Measurements from ENCODE around the gene CFAP77.

CFAP77 gene

DNA sequence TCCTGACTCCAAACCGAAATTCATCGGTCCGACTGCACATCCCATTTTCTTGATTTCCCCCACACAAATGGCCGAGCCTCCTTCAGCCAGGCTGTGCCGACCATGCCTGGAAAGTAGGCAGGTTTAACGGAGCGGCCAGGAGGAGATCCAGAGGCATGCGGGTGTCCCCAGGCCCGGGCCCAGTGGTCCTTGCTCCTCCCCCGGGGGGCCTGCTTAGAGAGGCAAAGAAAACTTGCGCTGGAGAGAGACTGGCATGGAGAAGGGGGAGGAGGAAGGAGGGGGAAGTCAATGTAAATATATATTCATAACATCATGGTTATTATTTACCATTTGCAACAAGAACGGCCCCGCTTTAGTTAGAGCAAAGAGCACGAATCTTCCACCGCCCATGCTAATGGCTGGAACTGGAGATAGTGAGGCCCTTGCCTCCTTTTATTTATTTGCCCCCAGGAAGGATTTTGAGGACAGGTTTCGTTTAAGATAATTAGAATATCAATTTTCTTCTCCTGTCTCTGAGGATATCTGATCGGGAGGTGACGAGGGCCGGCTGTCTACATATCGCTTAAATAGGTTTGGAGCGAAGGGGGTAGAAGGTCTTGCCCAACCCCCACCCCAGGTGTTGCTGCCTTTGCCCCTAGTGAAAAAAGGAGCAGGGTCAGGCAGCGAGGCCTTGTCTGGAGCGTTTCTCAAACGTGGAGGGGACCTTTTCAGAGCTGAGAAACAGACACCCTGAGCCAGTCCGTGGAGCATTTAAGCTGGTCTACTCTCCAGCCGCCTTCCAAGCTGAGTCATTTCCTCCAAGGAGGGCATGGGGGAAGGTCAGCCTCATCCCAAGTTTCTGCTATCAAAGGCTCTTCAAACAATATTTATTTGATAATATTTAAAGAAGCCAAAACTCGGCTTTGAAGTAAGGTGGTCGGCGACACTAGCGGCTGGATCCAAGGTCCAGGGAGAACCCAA lies 174.9 kb downstream of the CFAP77 start:
- no peak for DNase-seq

GRCh38 chr9:132585954-132586829 lies 176.2 kb downstream of the CFAP77 start:
- DNase-seq, result no peak

- DNase-seq, result no peak
Measured at GRCh38 chr9:132586830-132587591, 177.0 kb downstream of the CFAP77 start.

DNA sequence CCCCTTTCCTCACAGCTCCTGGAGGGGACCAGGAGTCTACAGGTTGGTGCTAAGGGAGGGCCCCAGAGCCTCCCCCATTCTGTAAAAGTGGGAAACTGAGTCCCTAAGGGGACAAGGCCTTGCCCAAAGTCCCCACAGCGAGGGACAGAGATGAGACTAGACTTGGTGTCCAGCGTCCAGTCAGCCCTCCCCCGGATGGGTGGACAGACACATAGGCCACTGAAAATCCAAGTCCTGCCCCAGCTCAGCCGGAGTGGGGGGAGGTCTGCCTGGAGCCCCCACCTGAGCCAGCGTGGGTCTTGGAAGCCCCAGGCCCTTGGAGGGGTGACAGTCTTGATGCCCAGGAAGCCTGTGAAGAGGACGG lies 177.6 kb downstream of the CFAP77 start:
- DNase-seq, result no peak

DNA sequence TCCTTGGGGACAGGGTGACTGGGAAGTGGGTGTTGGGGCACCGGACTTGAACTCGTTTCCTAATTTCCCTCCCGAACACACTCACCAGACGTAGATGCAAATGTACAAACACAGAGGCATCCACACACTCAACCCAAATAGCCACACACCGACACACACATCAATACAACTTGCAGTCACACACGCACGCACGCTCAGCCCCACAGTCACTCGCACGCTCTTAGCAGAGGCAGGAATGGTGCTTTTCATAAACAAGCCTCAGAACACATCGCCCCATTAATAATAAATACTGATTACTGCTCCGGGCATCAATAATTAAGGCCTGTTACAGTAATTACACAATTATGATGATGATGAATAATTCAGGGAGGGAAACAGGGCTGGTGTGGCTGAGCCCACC lies 178.1 kb downstream of the CFAP77 start:
- no peak for DNase-seq

DNA sequence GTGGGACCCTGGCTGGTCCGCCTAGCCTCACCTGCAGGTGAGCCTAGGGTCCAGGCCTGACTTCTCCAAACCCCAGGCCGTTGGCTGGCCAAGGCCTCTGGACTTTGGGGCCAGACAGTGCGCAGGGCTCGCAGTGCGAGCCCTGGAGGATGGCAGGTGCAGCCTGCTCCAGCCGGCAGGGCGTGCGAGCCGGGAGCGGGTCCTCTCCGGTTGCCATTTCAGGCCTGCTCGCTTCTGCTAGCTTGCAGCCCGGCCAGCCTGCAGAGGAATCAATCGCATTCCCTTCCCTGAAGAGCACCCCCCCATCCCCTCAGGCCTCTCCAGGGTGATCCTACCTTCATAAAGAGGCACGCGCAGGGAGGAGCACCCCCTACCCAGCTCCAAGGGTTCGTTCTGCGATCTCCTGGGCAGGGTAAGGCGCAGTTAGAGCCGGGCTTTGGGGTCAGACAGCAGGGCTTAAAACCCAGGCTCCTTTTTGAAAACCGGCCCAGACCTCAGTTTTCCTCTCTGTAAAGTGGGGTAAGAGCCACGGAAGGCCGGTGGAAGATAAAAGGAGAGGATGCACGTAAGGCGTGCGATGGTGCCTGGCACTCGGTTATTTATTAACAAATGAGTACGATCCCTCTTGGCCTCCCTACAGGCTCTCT lies 178.6 kb downstream of the CFAP77 start:
- no peak for DNase-seq

- no peak for DNase-seq
Measured at GRCh38 chr9:132589148-132590036, 179.4 kb downstream of the CFAP77 start.

- DNase-seq, result no peak
Measured at GRCh38 chr9:132590037-132590317, 180.0 kb downstream of the CFAP77 start.

DNA sequence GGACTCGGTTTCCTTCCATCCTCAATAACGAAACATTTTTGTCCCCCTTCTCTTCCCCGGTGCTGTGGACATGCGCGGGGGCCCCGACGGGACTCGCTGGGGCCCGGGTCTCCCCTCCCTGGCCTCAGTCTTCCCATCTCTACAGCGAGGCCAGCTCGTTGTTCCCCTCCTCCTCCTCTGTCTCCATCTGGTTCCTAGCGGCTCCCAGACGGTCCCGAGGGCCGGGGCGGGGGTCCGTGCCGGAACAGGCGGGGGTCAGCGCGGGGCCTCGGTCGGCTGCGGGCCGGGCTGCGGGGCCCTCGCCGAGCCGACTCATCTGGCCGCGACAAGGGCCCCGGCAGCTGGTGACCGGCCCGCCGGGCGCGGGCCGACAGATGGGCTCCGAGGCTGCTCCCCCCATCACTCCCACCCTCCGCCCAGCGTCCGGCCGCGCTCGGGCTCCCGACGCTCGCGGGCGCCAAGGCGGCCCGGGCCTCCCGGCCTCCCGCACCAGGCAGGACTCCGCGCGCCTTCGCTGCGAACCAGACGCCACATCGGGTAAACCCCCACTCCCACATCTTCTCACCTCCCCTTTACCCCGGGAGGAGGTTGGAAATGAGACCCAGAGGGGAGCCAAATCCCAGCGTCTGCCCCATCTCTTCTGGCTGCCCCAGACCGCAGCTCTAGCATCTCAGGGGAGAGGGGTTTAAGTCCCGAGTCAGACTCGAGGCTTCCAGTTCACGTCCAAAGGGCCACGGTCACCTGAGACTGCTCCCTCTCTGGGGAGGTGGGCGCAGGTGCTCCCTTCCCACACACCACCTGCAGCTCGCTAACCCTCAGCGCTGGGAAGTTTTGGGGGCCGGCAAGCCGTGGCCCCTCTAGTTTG lies 180.5 kb downstream of the CFAP77 start:
- no peak for DNase-seq

DNA sequence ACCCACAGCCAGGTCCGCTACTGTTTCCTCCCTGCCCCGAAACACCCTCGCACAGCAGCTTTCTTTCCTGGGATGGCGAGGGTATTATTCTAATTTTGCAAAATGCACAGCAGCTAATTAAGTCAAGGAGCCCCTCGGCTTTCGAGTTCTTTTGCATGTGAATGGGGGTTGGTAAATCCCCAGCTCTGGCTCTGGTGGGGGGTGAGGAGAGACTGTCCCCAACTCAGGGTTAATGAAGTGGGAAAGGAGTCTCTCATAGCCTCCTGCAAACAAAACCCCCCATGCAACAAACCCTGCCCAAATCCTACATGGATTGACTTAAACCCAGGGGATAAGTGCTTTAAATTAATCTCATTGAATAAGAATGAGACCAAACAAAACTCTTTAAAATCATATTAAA lies 181.2 kb downstream of the CFAP77 start:
- DNase-seq, result no peak

- no peak for DNase-seq
Measured at GRCh38 chr9:132591751-132592314, 181.8 kb downstream of the CFAP77 start.

DNA sequence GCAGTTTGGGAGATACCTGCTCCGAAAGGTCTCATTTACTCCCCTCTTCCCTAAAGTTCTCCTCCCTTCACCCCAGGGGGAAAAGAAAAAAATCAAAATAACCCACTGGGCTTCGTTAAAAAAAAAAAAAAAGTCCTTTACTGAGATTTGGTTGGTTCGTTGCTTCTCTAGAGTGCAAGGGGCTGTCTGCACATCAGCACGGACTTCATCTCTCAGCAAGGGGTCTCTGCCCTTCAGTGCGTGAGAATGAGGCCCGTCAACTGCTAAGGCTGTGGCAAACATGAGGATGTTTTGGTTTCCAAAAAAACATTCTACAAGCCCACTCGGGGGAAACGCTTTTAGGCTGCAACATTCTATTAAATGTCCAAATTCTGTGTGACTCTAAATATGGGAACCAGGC lies 182.4 kb downstream of the CFAP77 start:
- no peak for DNase-seq

DNA sequence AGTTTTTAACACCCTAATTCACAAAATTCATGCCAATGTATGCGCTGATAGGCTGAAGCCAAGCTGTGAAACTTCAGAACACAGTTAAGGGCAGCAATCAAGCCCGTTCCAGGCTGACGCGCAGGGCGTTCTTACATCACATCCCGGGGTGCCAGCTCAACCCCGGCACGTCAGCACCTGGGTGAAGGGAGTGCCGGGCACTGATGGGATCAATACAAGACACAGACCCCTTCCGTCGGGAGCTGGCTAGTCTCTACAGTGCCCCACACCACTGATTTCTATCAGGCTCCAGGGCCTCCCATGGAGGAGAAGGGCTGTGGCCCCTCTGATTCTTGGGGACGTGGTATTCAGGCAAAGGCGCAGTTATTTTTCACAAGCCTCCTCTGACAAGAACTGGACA lies 184.4 kb downstream of the CFAP77 start:
- DNase-seq, result no peak

- DNase-seq, result no peak
Measured at GRCh38 chr9:132595319-132595718, 185.3 kb downstream of the CFAP77 start.

DNA sequence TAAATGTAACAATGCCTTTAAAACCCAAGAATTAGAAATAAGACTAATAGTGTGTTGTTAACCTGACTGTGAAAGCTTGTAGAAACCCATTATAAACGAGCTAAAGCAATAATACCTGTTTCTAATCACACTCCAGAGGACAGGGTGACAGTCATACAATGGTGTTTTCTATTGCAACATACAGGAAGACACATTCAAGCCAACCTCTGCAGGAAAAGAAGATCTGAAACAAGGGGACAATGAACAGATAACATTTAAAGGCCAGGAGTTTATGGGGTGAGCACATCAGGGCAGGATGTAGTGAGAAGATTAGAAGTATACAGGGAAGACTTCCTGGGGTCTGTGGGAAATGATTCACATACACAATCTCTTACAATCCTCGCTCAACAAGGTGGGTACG lies 186.2 kb downstream of the CFAP77 start:
- no peak for DNase-seq

DNA sequence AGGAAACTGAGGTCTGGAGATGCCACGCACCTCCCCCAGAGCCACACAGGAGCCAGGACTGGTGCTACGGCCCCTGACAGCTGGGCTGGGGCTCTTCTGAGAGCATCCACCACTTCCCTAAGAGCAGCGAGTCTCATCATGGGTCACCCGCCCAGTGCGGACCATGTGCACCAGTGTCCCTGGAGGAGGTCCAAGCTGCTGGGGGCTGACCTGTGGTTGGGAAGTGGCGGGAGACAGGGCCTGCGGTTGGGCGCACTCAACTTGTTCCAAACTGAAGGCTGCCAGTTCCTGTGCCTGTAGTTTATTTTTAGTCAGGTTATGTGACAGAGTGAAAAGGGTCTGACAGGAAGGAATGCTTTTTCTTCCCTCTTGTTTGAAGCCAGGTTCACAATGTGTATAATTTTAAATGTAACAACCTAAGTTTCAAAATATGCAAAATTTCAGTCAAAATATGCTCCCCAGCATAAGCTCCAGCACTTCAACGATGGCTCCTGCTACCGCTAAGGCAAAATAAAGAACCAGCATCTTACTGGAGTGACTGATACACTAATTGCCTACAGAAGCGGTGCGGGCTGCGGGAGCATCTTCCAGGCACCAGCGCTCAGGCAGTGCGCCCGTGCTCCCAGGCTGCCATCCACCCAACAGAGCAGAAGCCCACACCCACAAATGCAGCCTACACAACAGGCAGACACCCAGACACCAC lies 187.2 kb downstream of the CFAP77 start:
- no peak for DNase-seq

DNA sequence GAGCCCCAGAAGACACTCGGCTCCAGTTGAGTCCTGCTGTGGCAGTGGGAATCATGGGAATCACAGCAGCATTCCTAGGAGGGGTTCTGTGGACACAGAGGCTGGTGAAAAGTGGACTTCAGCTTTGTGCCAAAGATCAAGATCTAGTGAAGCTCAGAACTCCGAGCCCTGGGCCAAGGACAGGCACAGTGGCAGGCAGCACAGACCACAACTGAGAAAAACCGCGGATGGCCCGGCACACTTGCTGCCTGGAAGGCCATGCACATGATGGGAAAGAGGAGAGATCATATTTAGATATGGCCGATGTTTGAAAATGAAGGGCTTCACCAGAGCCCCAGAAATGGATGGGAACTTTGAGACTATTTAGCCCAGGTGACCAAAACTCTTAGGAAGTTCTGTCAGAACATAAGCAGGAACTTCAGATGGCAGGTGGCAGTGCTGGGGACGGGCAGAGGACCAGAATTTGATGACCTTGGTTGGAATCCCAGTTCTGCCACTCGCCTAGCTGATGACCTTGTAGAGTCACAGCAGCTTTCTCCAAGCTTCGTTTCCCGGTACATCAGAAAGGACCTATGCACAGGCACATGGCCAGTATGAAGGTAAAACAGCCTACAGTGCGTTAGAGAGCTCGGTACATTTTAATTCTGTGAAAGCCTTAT lies 190.4 kb downstream of the CFAP77 start:
- DNase-seq, result no peak

GRCh38 chr9:132602207-132602606 lies 192.2 kb downstream of the CFAP77 start:
- DNase-seq, result no peak

- DNase-seq, result no peak
Measured at GRCh38 chr9:132605387-132605786, 195.4 kb downstream of the CFAP77 start.
